Measurements from ENCODE around the gene PTPRM.

- TF ChIP-seq CTCF (IDR thresholded peaks at IDR 0.05), result no peak
- no peak for TF ChIP-seq EP300 (IDR thresholded peaks at IDR 0.05; ENCODE audit: low read depth)
- no peak for TF ChIP-seq POLR2A (IDR thresholded peaks at IDR 0.05)
Measured at GRCh38 chr18:7746106-7746505, 179.0 kb downstream of the PTPRM start.
